HepG2 (cell line): ENCODE measurements around the gene TIRAP. TPM values are rescaled to one million over a fixed set of nuclear protein-coding genes. Genes with fewer than 3 reads are reported as not detected.

ENCODE experiments used
- DR1 ChIP-seq: sonication (generic); formaldehyde crosslinking; IDR thresholded peaks from 2 replicates; pipeline ENCODE4 v1.8.0; 2021; ENCODE audit warnings: mild to moderate bottlenecking, missing genetic modification reagents, inconsistent platforms
- FOSL2 ChIP-seq: sonication (generic); formaldehyde crosslinking; IDR thresholded peaks from 2 replicates; pipeline ENCODE4 v1.4.0; 2020; ENCODE audit warnings: missing genetic modification reagents
- FOXC1 ChIP-seq: sonication (generic); formaldehyde crosslinking; IDR thresholded peaks from 2 replicates; pipeline ENCODE4 v1.8.0; 2022; ENCODE audit warnings: mild to moderate bottlenecking, missing genetic modification reagents, borderline replicate concordance
- FOXO1 ChIP-seq: sonication (generic); formaldehyde crosslinking; IDR thresholded peaks from 2 replicates; pipeline ENCODE4 v1.4.0; 2020; ENCODE audit warnings: missing genetic modification reagents
- GPBP1L1 ChIP-seq: sonication (generic); formaldehyde crosslinking; IDR thresholded peaks from 2 replicates; pipeline ENCODE4 v1.5.0; 2020; ENCODE audit warnings: mild to moderate bottlenecking, missing genetic modification reagents
- HNRNPH1 ChIP-seq: fragments of 200-400 bp; formaldehyde crosslinking; optimal IDR thresholded peaks from 2 replicates; pipeline ENCODE3; 2017; ENCODE audit warnings: mild to moderate bottlenecking, low read depth, low read length
- HOXA7 ChIP-seq: sonication (generic); formaldehyde crosslinking; IDR thresholded peaks from 2 replicates; pipeline ENCODE4 v1.8.1; 2022; ENCODE audit warnings: mild to moderate bottlenecking, missing genetic modification reagents, moderate library complexity
- POGZ ChIP-seq: sonication (generic); formaldehyde crosslinking; IDR thresholded peaks from 2 replicates; pipeline ENCODE4 v1.4.0; 2020; ENCODE audit warnings: mild to moderate bottlenecking, missing genetic modification reagents
- STAT6 ChIP-seq: sonication (generic); formaldehyde crosslinking; IDR thresholded peaks from 2 replicates; pipeline ENCODE4 v1.4.0; 2020; ENCODE audit warnings: missing genetic modification reagents, mild to moderate bottlenecking, borderline replicate concordance
- TCF7 ChIP-seq: sonication (generic); IDR thresholded peaks from 2 replicates; pipeline ENCODE4 v1.6.1; 2016; ENCODE audit warnings: antibody characterized with exemption, low read depth
- XBP1 ChIP-seq: sonication (generic); formaldehyde crosslinking; IDR thresholded peaks from 2 replicates; pipeline ENCODE4 v1.5.0; 2020; ENCODE audit warnings: missing genetic modification reagents
- ZKSCAN8 ChIP-seq: IDR thresholded peaks from 2 replicates; pipeline ENCODE4 v1.6.1; 2016; ENCODE audit warnings: borderline replicate concordance, missing genetic modification reagents, missing compliant biosample characterization
- ZNF256 ChIP-seq: sonication (generic); formaldehyde crosslinking; conservative IDR thresholded peaks from 2 replicates; pipeline ENCODE4 v1.4.0; 2020; ENCODE audit warnings: missing genetic modification reagents
- ZNF276 ChIP-seq: sonication (generic); formaldehyde crosslinking; IDR thresholded peaks from 2 replicates; pipeline ENCODE4 v1.4.0; 2020; ENCODE audit warnings: mild to moderate bottlenecking, low read depth, missing genetic modification reagents
- ZSCAN12 ChIP-seq: sonication (generic); formaldehyde crosslinking; IDR thresholded peaks from 2 replicates; pipeline ENCODE4 v1.9.0; 2021; ENCODE audit warnings: mild to moderate bottlenecking, missing genetic modification reagents
- ZSCAN30 ChIP-seq: sonication (generic); formaldehyde crosslinking; IDR thresholded peaks from 2 replicates; pipeline ENCODE4 v1.5.0; 2020; ENCODE audit warnings: mild to moderate bottlenecking, missing genetic modification reagents
- ZXDC ChIP-seq: sonication (generic); formaldehyde crosslinking; IDR thresholded peaks from 2 replicates; pipeline ENCODE4 v1.5.0; 2020; ENCODE audit warnings: mild to moderate bottlenecking, missing genetic modification reagents
- polyA plus RNA-seq, 8 experiments: library from polyadenylated mRNA; depleted of rRNA in 3 of 8; stranded (reverse) in 7 of 8; unstranded in 1 of 8; fragments of >200 nt; fragmentation: Illumina TruSeq in 4 of 8; extraction: Trizol in 4 of 8; gene quantifications; 2 replicates each; pipeline versions ENCODE4 v1.2.1 to v1.2.3, GENCODE V29; 2011 to 2016; ENCODE audit warnings: low read depth in 4 of 8, missing spikeins in 1 of 8, mixed read lengths in 1 of 8; ENCODE audit not compliant: insufficient read depth in 1 of 8
- total RNA-seq, 5 experiments: library from RNA; depleted of rRNA; stranded (reverse); fragments of >200 nt; fragmentation: Illumina TruSeq; extraction: Trizol; gene quantifications; 2 replicates each; pipeline ENCODE4 v1.2.3, GENCODE V29; 2016; ENCODE audit warnings: low read depth in 1 of 5
- TF ChIP-seq, protein P1 (sequence below): IDR thresholded peaks from 2 replicates; pipeline ENCODE4 v1.6.1; 2016; ENCODE audit warnings: low read depth, control low read depth
- TF ChIP-seq, protein P2 (sequence below): IDR thresholded peaks from 2 replicates; pipeline ENCODE4 v1.6.1; 2012; ENCODE audit warnings: inconsistent platforms

The TIRAP gene
- total and polyA plus RNA-seq, 2 of the 13 experiments (the other 11 are each of a cell fraction or from before 2014, with no cell fraction given), result 5.4 to 5.7 TPM

DNA sequence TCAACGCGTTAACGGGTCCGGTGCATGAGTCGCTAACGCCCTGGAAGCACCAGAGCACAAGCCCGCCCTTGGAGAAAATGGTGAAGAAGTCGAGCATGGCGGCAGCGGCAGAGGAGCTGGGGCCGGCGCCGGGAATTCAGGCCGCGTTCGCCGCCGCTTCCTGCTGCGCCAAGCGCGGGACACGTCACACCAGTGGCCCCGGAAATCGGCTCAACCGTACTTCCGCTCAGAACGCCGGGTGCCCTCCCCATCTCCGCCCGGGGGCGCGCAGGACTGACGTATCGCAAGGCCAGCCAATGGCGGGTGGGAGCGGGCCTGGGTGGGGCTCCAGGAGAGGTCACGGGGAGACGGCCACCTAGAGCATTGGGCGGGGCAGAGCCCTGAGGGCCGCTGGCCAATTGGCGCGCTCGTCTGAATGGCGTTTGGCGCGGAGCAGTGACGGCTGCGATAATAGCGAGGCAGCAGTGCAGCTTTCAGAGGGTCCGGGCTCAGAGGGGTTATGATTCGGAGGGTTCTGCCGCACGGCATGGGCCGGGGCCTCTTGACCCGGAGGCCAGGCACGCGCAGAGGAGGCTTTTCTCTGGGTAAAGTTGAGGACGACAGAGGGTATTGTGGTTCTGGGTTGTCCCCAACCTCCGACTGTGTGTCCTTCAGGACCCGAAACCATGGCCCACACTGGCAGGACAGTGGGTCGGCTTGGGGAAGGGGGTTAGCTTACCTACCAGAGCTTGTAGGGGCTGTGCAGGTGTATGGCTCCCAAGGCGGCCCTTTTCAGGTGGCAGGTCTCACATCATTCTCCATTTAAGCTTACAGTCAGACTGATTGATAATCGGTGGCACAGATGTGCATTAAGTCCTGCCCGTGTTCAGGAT is 13.9 kb upstream of the TIRAP start, which contains the start of the genes FOXRED1 and SRPRA (continued):
- TF ChIP-seq TCF7 (no peak), GPBP1L1 (CRISPR knock-in tag) (no peak), XBP1 (peak; percentile 89; the same call in 1 of the 2 replicates), ZNF276 (CRISPR knock-in tag) (no peak; the same call in 1 of the 2 replicates), ZKSCAN8 (no peak), ZSCAN12 (CRISPR knock-in tag) (no peak), ZSCAN30 (CRISPR knock-in tag) (no peak), ZNF256 (CRISPR knock-in tag) (no peak), ZXDC (CRISPR knock-in tag) (0 out of 2 replicates have a peak, but pooled peaks have one; percentile 46), STAT6 (CRISPR knock-in tag) (no peak), HNRNPH1 (no peak), FOSL2 (CRISPR knock-in tag) (peak; percentile 50; the same call in 1 of the 2 replicates), HOXA7 (CRISPR knock-in tag) (no peak), FOXC1 (CRISPR knock-in tag) (no peak), DR1 (CRISPR knock-in tag) (no peak), POGZ (peak; percentile 98), FOXO1 (CRISPR knock-in tag) (no peak)
- TF ChIP-seq, protein P1, sequence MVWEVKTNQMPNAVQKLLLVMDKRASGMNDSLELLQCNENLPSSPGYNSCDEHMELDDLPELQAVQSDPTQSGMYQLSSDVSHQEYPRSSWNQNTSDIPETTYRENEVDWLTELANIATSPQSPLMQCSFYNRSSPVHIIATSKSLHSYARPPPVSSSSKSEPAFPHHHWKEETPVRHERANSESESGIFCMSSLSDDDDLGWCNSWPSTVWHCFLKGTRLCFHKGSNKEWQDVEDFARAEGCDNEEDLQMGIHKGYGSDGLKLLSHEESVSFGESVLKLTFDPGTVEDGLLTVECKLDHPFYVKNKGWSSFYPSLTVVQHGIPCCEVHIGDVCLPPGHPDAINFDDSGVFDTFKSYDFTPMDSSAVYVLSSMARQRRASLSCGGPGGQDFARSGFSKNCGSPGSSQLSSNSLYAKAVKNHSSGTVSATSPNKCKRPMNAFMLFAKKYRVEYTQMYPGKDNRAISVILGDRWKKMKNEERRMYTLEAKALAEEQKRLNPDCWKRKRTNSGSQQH, result peak; percentile 28; the same call in 1 of the 2 replicates
- TF ChIP-seq, protein P2, sequence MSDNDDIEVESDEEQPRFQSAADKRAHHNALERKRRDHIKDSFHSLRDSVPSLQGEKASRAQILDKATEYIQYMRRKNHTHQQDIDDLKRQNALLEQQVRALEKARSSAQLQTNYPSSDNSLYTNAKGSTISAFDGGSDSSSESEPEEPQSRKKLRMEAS, result peak; percentile 74
